IPS-18a (cell line): ENCODE measurements around the gene RAB44.

Experiments
- H3K27ac ChIP-seq: one replicate; pipeline ENCODE4 v1.5.1; 2013; ENCODE audit warnings: low read length
- H3K27me3 ChIP-seq: one replicate; pipeline ENCODE4 v1.6.1; 2013; ENCODE audit warnings: mild to moderate bottlenecking, low read length; ENCODE audit not compliant: control insufficient read depth, insufficient read depth
- H3K36me3 ChIP-seq: one replicate; pipeline ENCODE4 v1.6.1; 2013; ENCODE audit warnings: low read depth, low read length; ENCODE audit not compliant: control insufficient read depth
- H3K4me1 ChIP-seq: one replicate; pipeline ENCODE4 v1.6.1; 2013; ENCODE audit warnings: low read depth, low read length; ENCODE audit not compliant: control insufficient read depth
- H3K4me3 ChIP-seq: one replicate; pipeline ENCODE4 v1.5.1; 2013; ENCODE audit warnings: low read length
- H3K9ac ChIP-seq: one replicate; pipeline ENCODE4 v1.6.1; 2013; ENCODE audit warnings: mild to moderate bottlenecking, low read length, moderate library complexity
- H3K9me3 ChIP-seq: one replicate; pipeline ENCODE4 v1.6.1; 2013; ENCODE audit warnings: low read depth, low read length; ENCODE audit not compliant: control insufficient read depth

The RAB44 gene

DNA sequence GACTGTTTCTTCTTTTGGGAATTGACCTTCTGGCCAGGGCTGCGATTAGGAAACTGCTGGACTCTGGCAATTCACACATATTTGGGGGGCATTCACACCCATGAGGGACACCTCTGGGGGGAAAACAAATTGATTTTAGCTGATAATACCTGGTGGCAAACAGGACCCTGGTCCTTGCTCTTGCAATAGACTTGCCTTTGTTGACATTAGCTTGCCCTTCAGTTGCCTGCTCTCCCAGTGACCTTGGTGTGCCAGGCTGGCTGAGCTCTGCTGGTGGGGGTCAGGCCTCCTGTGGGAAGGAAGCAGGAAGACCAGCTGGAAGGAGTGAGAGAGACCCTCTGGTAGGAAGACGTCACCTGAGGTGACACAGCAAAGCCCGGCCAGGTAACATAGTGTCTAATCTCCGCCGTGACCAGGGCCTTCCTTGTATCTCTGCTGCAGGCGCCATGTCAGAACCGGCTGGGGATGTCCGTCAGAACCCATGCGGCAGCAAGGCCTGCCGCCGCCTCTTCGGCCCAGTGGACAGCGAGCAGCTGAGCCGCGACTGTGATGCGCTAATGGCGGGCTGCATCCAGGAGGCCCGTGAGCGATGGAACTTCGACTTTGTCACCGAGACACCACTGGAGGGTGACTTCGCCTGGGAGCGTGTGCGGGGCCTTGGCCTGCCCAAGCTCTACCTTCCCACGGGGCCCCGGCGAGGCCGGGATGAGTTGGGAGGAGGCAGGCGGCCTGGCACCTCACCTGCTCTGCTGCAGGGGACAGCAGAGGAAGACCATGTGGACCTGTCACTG is 13.8 kb upstream of the RAB44 start:
- H3K36me3 ChIP-seq: peaks cover 8% of the 10 kb centered on the region
- no peak overlapping the region for H3K9ac ChIP-seq
- H3K27me3 ChIP-seq: peaks cover 24% of the 10 kb centered on the region
- H3K4me1 ChIP-seq: no peaks in the 10 kb centered on the region
- H3K9me3 ChIP-seq: no peaks in the 10 kb centered on the region
- H3K4me3 ChIP-seq: no peak overlapping the region
- H3K27ac ChIP-seq: no peak overlapping the region

DNA sequence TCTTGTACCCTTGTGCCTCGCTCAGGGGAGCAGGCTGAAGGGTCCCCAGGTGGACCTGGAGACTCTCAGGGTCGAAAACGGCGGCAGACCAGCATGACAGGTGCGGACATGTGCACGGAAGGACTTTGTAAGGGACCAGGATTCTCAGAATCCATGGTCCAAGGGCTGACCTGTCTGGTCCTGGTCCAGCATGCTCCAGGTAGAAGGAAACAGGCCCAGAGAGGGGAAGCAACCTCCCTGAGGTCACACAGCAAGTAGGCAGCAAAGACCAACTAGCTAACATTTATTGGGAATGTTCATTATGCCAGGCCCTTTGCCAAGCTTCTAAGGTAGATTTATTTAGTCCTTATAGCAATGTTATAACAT is 13.2 kb upstream of the RAB44 start:
- Histone ChIP-seq H3K4me3 (no peak overlapping the region), H3K27ac (no peak overlapping the region), H3K36me3 (peaks cover 8% of the 10 kb centered on the region), H3K9me3 (no peaks in the 10 kb centered on the region), H3K4me1 (no peaks in the 10 kb centered on the region), H3K9ac (no peak overlapping the region), H3K27me3 (peaks cover 18% of the 10 kb centered on the region)

DNA sequence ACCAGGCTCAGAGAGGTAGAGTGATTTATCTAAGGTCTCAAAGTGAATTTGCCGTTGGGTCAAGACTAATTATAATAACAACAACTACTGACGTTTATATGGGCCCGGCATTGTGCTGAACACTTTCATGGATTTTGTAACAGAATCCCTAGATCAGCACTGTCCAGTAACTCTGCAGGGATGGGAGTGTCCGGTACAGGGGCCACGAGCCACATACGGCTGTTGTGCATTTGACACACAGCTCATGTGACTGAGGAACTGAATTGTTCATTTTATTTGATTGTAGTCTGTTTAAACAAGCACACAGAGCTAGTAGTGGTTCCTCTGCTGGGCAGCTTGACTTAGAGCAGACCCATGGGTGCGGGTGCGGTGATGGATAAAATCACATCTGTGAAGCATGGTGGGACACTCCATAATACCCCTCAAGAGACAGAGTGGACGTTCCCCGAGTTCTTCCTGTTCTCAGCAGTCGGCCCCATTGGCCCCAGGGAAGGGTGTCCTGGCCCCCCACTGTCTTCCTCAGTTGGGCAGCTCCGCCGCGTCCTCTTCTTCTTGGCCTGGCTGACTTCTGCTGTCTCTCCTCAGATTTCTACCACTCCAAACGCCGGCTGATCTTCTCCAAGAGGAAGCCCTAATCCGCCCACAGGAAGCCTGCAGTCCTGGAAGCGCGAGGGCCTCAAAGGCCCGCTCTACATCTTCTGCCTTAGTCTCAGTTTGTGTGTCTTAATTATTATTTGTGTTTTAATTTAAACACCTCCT is 12.3 kb upstream of the RAB44 start:
- Histone ChIP-seq H3K4me3 (no peak overlapping the region), H3K27ac (no peak overlapping the region), H3K9ac (no peak overlapping the region), H3K36me3 (peaks cover 8% of the 10 kb centered on the region), H3K9me3 (no peaks in the 10 kb centered on the region), H3K4me1 (no peaks in the 10 kb centered on the region), H3K27me3 (peaks cover 9% of the 10 kb centered on the region)

DNA sequence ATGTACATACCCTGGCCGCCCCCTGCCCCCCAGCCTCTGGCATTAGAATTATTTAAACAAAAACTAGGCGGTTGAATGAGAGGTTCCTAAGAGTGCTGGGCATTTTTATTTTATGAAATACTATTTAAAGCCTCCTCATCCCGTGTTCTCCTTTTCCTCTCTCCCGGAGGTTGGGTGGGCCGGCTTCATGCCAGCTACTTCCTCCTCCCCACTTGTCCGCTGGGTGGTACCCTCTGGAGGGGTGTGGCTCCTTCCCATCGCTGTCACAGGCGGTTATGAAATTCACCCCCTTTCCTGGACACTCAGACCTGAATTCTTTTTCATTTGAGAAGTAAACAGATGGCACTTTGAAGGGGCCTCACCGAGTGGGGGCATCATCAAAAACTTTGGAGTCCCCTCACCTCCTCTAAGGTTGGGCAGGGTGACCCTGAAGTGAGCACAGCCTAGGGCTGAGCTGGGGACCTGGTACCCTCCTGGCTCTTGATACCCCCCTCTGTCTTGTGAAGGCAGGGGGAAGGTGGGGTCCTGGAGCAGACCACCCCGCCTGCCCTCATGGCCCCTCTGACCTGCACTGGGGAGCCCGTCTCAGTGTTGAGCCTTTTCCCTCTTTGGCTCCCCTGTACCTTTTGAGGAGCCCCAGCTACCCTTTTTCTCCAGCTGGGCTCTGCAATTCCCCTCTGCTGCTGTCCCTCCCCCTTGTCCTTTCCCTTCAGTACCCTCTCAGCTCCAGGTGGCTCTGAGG is 11.5 kb upstream of the RAB44 start:
- Histone ChIP-seq H3K36me3 (peaks cover 8% of the 10 kb centered on the region), H3K9ac (no peak overlapping the region), H3K27ac (no peak overlapping the region), H3K9me3 (no peaks in the 10 kb centered on the region), H3K4me1 (no peaks in the 10 kb centered on the region), H3K27me3 (peaks cover 1% of the 10 kb centered on the region), H3K4me3 (no peak overlapping the region)

DNA sequence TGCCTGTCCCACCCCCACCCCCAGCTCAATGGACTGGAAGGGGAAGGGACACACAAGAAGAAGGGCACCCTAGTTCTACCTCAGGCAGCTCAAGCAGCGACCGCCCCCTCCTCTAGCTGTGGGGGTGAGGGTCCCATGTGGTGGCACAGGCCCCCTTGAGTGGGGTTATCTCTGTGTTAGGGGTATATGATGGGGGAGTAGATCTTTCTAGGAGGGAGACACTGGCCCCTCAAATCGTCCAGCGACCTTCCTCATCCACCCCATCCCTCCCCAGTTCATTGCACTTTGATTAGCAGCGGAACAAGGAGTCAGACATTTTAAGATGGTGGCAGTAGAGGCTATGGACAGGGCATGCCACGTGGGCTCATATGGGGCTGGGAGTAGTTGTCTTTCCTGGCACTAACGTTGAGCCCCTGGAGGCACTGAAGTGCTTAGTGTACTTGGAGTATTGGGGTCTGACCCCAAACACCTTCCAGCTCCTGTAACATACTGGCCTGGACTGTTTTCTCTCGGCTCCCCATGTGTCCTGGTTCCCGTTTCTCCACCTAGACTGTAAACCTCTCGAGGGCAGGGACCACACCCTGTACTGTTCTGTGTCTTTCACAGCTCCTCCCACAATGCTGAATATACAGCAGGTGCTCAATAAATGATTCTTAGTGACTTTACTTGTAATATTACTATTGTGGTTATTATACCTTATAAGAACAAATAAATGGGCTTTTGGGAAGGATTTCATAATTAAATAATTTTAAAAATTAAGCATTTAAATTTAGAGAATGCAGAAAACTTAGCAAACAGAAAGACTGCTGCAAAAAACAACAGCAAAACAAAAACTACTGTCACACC is 10.7 kb upstream of the RAB44 start:
- Histone ChIP-seq H3K4me3 (no peak overlapping the region), H3K27me3 (no peaks in the 10 kb centered on the region), H3K4me1 (no peaks in the 10 kb centered on the region), H3K9me3 (no peaks in the 10 kb centered on the region), H3K9ac (no peak overlapping the region), H3K27ac (no peak overlapping the region), H3K36me3 (peaks cover 8% of the 10 kb centered on the region)

DNA sequence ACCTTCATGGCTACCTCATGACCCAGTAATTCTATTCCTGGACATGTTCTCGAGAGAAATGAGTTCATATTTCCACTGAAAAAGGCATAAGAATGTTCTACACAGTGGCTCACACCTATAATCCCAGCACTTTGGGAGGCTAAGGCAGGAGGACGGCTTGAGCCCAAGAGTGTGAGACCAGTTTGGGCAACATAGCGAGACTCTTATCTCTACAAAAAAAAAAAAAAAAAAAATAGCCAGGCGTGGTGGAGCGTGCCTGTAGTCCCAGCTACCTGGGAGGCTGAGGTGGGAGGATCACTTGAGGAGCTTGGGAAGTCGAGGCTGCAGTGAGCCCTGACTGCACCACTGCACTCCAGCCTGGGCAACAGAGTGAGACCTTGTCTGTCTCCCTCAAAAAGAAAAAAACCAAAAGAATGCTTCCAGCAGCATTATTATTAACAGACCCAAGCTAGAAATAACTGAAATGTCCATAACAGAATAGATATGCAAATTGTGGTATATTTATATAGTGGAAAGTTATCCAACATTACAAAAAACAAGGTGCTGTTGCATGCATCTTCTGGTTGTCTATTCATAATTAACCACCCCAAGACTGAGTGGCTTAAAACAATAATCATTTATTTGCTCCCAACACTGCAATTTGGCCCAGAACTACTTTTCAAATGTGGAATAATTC is 9.4 kb upstream of the RAB44 start:
- Histone ChIP-seq H3K36me3 (peaks cover 8% of the 10 kb centered on the region), H3K4me3 (no peak overlapping the region), H3K4me1 (no peaks in the 10 kb centered on the region), H3K27ac (no peak overlapping the region), H3K9me3 (no peaks in the 10 kb centered on the region), H3K9ac (no peak overlapping the region), H3K27me3 (no peaks in the 10 kb centered on the region)

DNA sequence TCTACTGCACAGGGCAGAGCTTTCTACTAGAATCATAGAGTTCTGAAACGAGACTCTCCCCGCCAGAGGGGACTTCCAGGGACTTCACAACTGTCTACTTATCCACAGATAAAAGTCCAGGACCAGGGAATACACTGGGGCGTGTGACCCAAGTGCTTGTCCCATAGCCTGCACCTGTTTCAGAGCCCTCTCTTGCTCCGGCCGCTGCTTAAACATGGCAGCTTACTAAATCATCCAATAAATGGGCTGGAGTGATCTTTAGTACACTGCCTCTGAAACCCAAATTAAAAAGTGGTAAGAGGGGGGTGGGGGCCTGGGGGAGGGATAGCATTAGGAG is 8.9 kb upstream of the RAB44 start:
- no peaks in the 10 kb centered on the region for H3K27me3 ChIP-seq
- no peak overlapping the region for H3K27ac ChIP-seq
- no peaks in the 10 kb centered on the region for H3K4me1 ChIP-seq
- peaks cover 8% of the 10 kb centered on the region for H3K36me3 ChIP-seq
- no peak overlapping the region for H3K4me3 ChIP-seq
- H3K9ac ChIP-seq: no peak overlapping the region
- no peaks in the 10 kb centered on the region for H3K9me3 ChIP-seq

DNA sequence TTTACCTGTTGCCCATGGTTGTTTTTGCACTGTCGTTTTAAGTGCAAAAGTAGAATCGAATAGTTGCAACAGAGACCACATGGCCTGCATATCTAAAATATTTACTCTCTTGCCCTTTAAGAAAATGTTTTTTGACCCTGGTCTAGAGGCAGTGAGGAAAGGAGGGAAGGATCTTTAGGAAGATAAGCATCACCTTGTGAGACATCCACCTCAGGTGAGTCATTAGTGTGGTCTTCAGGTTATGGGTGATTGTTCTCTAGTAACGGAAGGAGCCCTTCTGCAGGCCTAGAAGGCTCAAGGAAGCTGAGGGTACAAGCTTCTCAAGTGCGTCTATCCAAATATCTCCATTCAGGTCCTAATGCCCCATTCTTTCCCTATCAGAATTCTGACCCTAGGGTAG is 6.6 kb upstream of the RAB44 start:
- no peaks in the 10 kb centered on the region for H3K36me3 ChIP-seq
- H3K27me3 ChIP-seq: no peaks in the 10 kb centered on the region
- H3K9me3 ChIP-seq: no peaks in the 10 kb centered on the region
- no peak overlapping the region for H3K27ac ChIP-seq
- H3K4me1 ChIP-seq: no peaks in the 10 kb centered on the region
- H3K4me3 ChIP-seq: no peak overlapping the region
- no peak overlapping the region for H3K9ac ChIP-seq

DNA sequence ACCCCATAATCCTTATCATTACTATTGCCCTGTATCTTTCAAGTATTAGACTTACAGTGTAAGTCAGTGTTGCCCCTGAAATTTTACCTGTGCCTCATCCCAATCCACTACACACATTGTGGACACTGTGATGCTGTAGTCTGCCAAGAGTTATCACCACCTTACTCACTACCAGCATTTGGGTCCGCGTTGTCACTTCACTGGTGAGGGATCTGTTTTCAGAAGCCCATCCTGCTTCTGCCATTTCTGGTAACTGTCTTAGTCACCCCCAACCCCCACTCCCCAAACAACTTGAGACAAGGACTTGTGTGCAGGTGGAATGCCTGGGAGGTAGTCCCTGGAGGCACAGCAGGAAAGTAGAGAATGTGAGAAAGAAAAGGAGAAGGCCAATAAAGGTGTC is 6.0 kb upstream of the RAB44 start:
- Histone ChIP-seq H3K9ac (no peak overlapping the region), H3K9me3 (no peaks in the 10 kb centered on the region), H3K4me1 (no peaks in the 10 kb centered on the region), H3K36me3 (no peaks in the 10 kb centered on the region), H3K4me3 (no peak overlapping the region), H3K27ac (no peak overlapping the region), H3K27me3 (no peaks in the 10 kb centered on the region)

DNA sequence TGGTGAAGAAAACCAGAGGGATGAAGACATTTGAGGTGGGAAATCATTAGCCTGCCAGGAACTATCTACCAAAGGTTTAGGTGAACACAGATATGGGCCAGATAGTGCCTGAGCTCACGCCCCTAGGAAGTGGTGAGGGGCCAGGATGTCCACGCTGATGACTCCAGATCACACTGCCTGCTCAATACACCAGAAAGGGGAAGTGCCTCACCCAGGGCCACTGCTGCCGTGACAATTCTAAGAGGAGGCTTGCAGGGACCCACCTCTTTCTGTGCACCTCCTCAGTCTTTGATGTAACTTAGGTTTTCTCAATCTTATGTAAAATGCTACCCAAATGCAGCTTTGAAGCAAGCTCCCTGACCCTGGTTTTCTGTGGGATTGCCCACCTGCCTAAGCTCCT is 5.4 kb upstream of the RAB44 start:
- no peaks in the 10 kb centered on the region for H3K27me3 ChIP-seq

More for the DNA sequence above, 5.4 kb upstream of the RAB44 start:
- H3K9me3 ChIP-seq: no peaks in the 10 kb centered on the region
- H3K36me3 ChIP-seq: no peaks in the 10 kb centered on the region
- no peak overlapping the region for H3K4me3 ChIP-seq
- no peaks in the 10 kb centered on the region for H3K4me1 ChIP-seq
- H3K27ac ChIP-seq: no peak overlapping the region
- H3K9ac ChIP-seq: no peak overlapping the region
